ENCODE results near the gene LRRTM3. TPM values are rescaled to one million over a fixed set of nuclear protein-coding genes. Genes with fewer than 3 reads are reported as not detected.

The LRRTM3 gene
- polyA plus RNA-seq, 1 of the 3 experiments (the other 2 are of a cell fraction), result not detected

GRCh38 chr10:66926841-66927240 is 1.0 kb downstream of the LRRTM3 start (continued):
- no peak for TF ChIP-seq POLR2AphosphoS5 (IDR thresholded peaks at IDR 0.05; ENCODE audit: low read depth, low read length)
- no peak for TF ChIP-seq GATA2 (CRISPR knock-in tag; IDR thresholded peaks at IDR 0.05)
- TF ChIP-seq NFIC (IDR thresholded peaks at IDR 0.05; ENCODE audit: borderline replicate concordance), result no peak
- no peak for TF ChIP-seq CHD2 (IDR thresholded peaks at IDR 0.05; ENCODE audit: low read length, partially characterized antibody)
- TF ChIP-seq RXRA (IDR thresholded peaks at IDR 0.05; ENCODE audit: borderline replicate concordance, low read depth), result no peak
- TF ChIP-seq EP300 (IDR thresholded peaks at IDR 0.05; ENCODE audit: borderline replicate concordance in 1 of 2, low read depth in 1 of 2, low read length in 1 of 2), result no peak
- TF ChIP-seq TAF1 (IDR thresholded peaks at IDR 0.05; ENCODE audit: borderline replicate concordance, low read depth, low read length), result no peak
- TF ChIP-seq SIN3A (IDR thresholded peaks at IDR 0.05; ENCODE audit: borderline replicate concordance, low read depth, low read length), result no peak
- no peak for TF ChIP-seq GABPA (IDR thresholded peaks at IDR 0.05; ENCODE audit: low read depth)

- no peaks in the 10 kb centered on the region for H3K36me3 ChIP-seq (replicated peaks in 1 of 2; ENCODE audit: control insufficient read depth in 1 of 2, insufficient read depth in 2 of 2, low read length in 1 of 2)
- POLR2A ChIA-PET, result no interaction called here
- peaks cover 31% of the 10 kb centered on the region for H3K27me3 ChIP-seq (ENCODE audit: insufficient read depth)
- no peaks in the 10 kb centered on the region for H3K9me3 ChIP-seq
- no peak overlapping the region for H3K27ac ChIP-seq (ENCODE audit: low read depth in 2 of 2, low read length in 1 of 2)
- no peak for TF ChIP-seq REST (IDR thresholded peaks at IDR 0.05; ENCODE audit: low read depth, low read length)
- no peak for TF ChIP-seq ELF1 (IDR thresholded peaks at IDR 0.05)
- TF ChIP-seq MEF2A (IDR thresholded peaks at IDR 0.05; ENCODE audit: borderline replicate concordance, low read depth), result no peak
- TF ChIP-seq PBX3 (IDR thresholded peaks at IDR 0.05), result no peak
- TF ChIP-seq GATA2 (CRISPR knock-in tag; IDR thresholded peaks at IDR 0.05), result no peak
- TF ChIP-seq SMC3 (IDR thresholded peaks at IDR 0.05; ENCODE audit: low read depth, low read length), result no peak
- TF ChIP-seq TCF12 (IDR thresholded peaks at IDR 0.05), result no peak
- TF ChIP-seq SIN3A (IDR thresholded peaks at IDR 0.05; ENCODE audit: borderline replicate concordance, low read depth, low read length), result no peak
- TF ChIP-seq CHD2 (IDR thresholded peaks at IDR 0.05; ENCODE audit: low read length, partially characterized antibody), result no peak
- TF ChIP-seq USF1 (IDR thresholded peaks at IDR 0.05; ENCODE audit: borderline replicate concordance, low read depth), result no peak
- no peak for TF ChIP-seq RXRA (IDR thresholded peaks at IDR 0.05; ENCODE audit: borderline replicate concordance, low read depth)
- H2AFZ ChIP-seq (ENCODE audit: low read depth), result no peak overlapping the region
- H3F3A ChIP-seq (replicated peaks; ENCODE audit: insufficient read depth), result no peaks in the 10 kb centered on the region
- no peaks in the 10 kb centered on the region for H3K9me2 ChIP-seq
- peaks cover 0 to 8% of the 10 kb centered on the region in 2 experiments; a peak in 1 of 4 replicates for H3K4me1 ChIP-seq (ENCODE audit: control insufficient read depth in 1 of 2, insufficient read depth in 2 of 2, low read depth in 1 of 2, low read length in 1 of 2)
- H4K20me1 ChIP-seq (ENCODE audit: insufficient read depth), result no peaks in the 10 kb centered on the region
- CTCF ChIA-PET, result interaction anchor here (0.8 to 1.4 kb wide), 2 partner anchors 9 to 11 kb away, joined by 3 to 4 read pairs; no protein-coding TSS in a partner anchor
- no peaks in the 10 kb centered on the region for H3K79me2 ChIP-seq (ENCODE audit: insufficient read depth)
- H3K4me3 ChIP-seq (ENCODE audit: low read depth in 2 of 2, low read length in 1 of 2), result no peak overlapping the region; a peak in 1 of 4 replicates
- H3K9ac ChIP-seq, result no peak overlapping the region
- DNase-seq, result no peak
- 15% methylated on average over 6 of the region's 11 CpGs for WGBS (ENCODE audit: low lambda C conversion rate)
- H3K4me2 ChIP-seq, result no peak overlapping the region; the same call in 1 of the 2 replicates
Observed at GRCh38 chr10:66927251-66927935, 1.6 kb downstream of the LRRTM3 start.
